HG03521 (cell line): ENCODE results near the gene DGLUCY.
"Not testable (repeated sequence)": the region's sequence is repeated elsewhere in the genome, so short reads cannot be mapped to it uniquely, and the experiment has no call there.

Experiments
- ATAC-seq: cut with Tn5 transposase; IDR thresholded peaks from one replicate; pipeline ENCODE4 v1.9.1; 2021; ENCODE audit warnings: mild to moderate bottlenecking, moderate library complexity; ENCODE audit not compliant: unreplicated experiment

DGLUCY gene

GRCh38 chr14:91204657-91205056, 90.8 kb downstream of the DGLUCY start:
- no peak for ATAC-seq

GRCh38 chr14:91205459-91205858, 91.6 kb downstream of the DGLUCY start:
- ATAC-seq: no peak

DNA sequence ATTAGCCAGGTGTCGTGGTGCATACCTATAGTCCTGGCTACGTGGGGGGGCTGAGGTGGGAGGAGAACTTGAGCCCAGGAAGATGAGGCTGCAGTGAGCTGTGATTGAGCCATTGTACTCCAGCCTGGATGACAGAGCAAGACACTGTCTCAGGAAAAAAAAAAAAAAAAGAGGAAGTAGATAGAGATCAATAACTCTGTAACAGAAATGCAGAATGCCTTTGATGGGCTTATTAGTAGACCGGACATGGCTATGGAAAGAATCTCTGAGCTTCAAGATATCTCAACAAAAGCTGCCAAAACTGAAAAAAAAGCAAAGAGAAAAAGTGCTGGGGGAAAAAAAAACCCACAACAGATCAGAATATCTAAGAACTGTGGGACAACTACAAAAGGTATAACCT, 93.1 kb downstream of the DGLUCY start:
- ATAC-seq: no peak

GRCh38 chr14:91211017-91211416, 97.1 kb downstream of the DGLUCY start:
- ATAC-seq: no peak

DNA sequence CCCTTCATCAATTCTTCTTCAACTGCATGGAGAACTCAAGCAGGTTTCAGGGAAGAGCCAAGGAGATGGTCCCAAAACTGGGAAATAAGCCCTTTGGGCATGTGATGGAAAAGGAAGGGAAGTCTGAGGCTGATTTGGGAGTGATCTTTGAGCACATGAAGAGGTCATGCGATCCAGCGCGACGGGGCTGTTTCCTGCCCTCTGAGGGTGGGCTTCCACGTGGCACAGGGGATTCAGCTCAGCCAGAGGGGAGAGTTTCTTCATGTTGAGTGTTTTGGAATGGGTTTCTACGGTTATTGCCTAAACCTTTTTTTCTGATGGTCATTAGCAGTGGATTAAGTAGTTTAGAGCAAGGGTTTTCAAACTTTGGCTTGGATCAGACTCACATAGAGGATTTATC, 100.4 kb downstream of the DGLUCY start:
- ATAC-seq: no peak

DNA sequence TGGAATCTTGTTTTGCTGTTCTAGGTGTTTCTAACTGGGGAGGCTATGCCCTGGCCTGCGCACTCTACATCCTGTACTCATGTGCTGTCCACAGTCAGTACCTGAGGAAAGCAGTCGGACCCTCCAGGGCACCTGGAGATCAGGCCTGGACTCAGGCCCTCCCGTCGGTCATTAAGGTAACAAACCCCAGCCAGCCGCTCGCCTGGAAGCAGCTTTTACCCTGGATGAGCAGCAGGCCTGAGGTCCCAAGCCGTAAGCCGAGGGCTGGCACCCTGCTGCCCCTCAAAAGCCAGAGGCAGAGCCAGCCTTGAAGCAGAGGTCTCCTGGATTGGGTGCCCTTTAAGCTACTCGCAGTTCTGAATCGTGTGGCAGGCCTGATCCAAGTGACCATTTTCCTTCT, 101.5 kb downstream of the DGLUCY start:
- ATAC-seq: no peak

DNA sequence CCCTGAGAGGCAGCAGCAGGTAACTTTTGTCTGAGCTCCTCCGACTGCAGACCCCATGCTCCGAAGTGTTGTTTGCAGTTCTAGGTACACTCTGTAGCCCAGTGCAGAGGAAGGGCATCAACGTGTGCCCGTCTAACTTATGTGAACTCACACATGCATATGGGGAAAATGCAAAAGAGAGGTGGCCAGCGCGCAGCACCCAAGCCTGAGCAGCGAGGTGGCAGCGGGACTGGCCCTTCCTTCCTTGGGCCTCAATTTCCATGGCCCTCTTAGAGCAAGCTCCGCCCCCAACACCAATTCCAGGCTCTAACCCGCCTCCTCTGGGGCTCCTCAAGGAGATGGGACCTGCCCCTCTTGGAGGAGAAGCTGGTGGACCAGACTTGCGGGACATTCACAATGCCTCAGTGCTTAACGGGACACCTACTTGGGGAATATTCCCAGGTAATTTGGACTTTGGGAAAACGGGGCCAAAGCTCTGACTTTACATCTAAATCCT, 102.9 kb downstream of the DGLUCY start:
- no peak for ATAC-seq

DNA sequence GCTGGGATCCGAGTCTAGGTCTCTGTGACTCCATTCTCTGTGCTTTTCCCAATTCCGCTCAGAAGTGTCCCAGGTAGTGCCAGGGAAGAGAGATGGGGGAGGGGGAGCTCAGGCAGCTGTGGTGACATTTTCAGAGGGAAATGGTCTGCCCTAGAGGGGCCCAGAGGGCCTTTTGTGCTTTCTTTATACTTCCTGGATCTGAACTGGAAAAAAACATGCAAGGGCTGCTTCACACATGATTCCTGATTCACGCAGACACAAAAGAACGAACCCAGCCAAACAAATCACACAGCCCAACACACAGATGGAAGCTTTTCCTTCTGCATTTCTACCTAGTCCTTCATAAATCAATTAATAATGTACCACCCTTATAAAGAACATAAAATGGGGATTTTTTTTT, 104.1 kb downstream of the DGLUCY start:
- ATAC-seq: no peak

DNA sequence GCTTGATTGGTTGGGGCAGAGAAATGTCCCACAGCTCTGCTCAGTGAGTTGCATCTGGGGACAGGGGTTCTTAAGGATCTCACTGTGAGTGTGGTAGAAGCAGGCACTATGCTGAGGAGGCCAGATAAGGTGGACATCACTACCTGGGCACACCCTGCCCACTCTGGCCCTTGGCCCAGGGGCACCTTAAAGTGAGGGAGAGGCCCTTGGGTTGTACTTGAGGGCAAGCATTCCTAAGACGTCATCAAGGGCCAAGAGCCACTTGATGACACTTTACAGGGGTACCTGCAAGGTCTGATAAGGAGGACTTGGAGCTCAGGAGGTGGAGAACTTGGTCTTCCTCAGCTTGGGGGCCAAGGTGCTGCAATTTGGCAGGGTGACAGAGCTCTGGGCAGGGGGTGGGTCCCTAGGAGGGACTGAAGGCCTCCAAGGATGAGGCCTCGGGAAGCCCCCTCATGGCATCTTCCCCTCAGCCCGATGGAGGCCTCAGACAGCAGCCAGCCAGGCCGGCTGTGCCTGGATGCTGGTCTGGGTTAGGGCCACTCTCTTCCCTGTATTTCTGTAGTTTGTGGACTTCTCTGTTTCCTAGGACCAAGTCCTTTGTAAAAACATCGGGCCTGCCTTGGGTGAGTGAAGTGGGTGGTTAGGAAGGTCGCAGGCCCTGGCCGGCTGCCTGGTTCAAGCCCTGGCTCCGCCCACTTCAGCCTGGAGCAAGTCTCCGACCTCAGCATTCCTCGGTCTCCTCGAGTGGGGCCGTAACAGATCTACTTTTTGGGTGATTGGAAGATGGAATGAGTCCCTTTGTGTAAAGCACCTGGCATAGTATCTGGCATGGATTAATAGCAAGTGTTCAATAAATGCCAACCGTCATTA, 105.9 kb downstream of the DGLUCY start:
- ATAC-seq: no peak

- ATAC-seq: no peak
Observed at GRCh38 chr14:91220581-91221000, 106.7 kb downstream of the DGLUCY start.

- ATAC-seq: no peak
Observed at GRCh38 chr14:91221270-91221669, 107.4 kb downstream of the DGLUCY start.

DNA sequence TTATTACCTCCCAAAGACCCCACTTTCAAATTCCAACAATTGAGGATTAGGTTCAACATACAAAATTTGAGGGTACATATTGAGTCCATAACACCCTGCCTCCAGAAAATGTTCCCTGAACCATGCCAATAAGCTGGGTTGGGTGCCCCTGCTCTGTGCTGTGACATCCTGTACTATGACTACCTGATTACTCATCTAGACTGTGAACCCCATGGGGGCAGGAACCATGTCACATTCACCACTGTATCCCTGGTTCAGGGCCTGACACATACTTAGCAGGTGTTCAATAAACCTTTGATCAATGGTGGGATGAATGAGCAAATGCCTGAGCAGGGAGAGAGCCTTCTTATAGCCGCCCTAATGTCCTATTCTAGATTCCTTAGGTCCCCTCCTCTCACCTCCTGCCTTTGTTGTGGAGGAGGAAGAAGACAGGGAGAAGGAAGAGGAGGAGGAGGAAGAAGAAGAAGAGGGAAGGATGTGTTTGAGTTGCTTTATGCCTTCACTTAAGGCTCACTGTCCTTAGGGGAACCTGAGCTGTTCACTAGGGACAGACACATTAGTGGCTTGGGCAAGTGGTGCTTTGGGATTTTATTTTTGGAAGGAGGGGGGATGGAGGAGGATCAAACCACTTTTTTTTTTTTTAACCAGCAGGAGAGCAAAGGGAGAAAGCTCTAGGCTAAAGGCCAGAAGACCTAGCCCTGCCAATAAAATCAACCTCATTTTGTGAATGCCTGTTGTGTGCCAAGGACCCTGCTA, 109.3 kb downstream of the DGLUCY start:
- no peak for ATAC-seq

GRCh38 chr14:91225025-91225424, 111.2 kb downstream of the DGLUCY start:
- no peak for ATAC-seq

- ATAC-seq: not testable (repeated sequence)
Observed at GRCh38 chr14:91226360-91226759, 112.5 kb downstream of the DGLUCY start.

- ATAC-seq: no peak
Observed at GRCh38 chr14:91227183-91227628, 113.3 kb downstream of the DGLUCY start.

GRCh38 chr14:91228112-91229004, 114.5 kb downstream of the DGLUCY start:
- ATAC-seq: peak; percentile 71

DNA sequence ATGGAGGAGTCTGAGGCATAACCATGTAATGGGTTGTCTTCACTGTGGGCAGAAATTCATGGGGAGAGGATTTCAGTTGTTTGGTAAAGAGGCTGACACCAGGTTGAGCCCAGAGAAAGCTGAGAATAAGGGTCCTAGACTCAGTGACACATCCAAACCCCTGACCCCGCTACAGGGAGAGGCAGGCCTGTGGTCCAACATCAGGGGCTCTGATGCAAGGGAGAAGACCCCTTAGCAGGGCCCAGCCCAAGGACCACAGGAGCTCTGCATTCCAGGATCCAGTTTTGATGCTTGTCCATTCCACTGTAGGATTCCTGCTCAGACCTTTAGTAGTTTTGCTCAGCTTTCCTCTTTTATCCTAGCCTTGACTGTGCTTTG, 115.1 kb downstream of the DGLUCY start:
- no peak for ATAC-seq

DNA sequence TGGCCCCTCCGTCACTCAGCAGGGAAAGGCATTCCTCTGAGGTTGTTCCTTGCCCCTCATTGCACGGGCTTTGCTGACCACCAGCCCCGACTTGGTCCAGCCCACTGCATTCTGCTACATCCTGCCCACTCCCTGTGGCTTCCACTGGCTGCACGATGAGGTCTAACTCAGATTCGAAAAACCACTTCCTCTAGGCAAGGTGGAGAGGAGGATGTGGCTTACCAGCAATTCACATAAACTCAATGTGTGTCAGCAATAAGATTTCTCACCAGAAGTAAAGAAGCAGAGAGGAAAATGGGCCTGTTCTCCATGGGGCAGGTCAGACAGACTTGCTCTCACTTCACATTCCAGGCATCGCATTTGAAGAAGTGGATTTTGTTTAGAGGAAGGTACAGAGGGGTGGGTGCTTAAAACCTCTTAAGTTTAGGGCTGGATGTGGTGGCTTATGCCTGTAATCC, 115.9 kb downstream of the DGLUCY start:
- ATAC-seq: peak; percentile 69

DNA sequence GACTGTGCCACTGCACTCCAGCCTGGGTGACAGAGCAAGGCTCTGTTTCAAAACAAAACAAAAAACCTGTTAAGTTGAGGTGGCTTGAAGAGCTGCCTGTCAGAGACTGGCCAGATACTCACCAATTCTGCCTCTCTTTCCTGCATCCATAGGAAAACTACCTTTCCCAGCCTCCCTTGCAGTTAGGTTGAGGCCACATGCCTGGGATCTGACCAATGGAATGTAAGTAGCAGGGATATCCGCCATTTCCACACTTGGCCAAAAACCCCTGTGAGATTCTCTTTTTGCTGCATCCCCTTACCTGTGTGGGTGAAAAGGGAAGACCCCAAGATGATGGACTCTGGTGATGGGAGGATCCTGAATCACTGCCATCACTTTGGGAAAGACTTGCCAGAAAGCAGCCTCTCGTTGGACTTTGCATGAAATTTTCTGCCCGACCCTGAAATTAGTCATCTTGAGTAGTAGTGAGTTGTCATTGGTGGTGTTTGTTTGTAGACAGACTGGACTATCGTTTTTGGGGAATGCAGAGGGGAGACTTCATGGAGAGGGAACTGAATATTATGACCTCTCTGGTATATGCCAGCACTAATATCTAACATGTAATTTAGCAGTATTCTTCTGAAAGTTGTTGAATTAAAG, 116.6 kb downstream of the DGLUCY start:
- no peak for ATAC-seq

DNA sequence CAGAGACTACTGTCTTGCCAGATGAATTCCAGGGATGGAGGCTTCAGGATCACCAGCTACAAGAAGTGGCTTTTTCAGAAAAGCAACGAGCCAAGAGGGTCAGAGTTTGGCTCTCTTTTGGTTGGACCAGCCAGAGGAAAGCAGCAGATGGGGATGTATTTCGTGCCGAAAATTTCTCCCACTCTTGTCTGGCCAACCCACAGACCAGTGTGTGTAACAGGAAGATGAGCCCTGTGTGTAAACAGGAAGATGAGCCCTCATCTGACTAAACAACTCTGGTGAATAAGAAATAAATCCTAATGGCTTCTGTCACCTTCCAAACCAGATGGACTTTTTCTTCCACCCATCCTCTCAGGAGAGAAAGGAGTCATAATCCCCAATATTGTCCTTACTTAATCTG, 117.6 kb downstream of the DGLUCY start:
- ATAC-seq: no peak
